DMS53 treated with DMSO at 0.1 percent for 48 hours (cell line): ENCODE results near the gene PRG3.
"Not testable (repeated sequence)": the region's sequence is repeated elsewhere in the genome, so short reads cannot be mapped to it uniquely, and the experiment has no call there.

Experiments used
- DNase-seq: peaks from one replicate; lab custom pipeline; 2025; ENCODE audit not compliant: unreplicated experiment; lab: John Stamatoyannopoulos, UW

Gene PRG3

GRCh38 chr11:57409321-57410100, 28.6 kb upstream of the PRG3 start:
- DNase-seq: no peak

GRCh38 chr11:57408771-57409170, 27.8 kb upstream of the PRG3 start:
- DNase-seq: no peak

GRCh38 chr11:57407941-57408475, 27.1 kb upstream of the PRG3 start:
- no peak for DNase-seq

- no peak for DNase-seq
Measured at GRCh38 chr11:57407010-57407920, 26.3 kb upstream of the PRG3 start.

- no peak for DNase-seq
Measured at GRCh38 chr11:57406337-57406904, 25.5 kb upstream of the PRG3 start.

- DNase-seq: no peak
Measured at GRCh38 chr11:57405271-57405860, 24.4 kb upstream of the PRG3 start.

GRCh38 chr11:57403802-57404147, 22.8 kb upstream of the PRG3 start:
- DNase-seq: no peak

- DNase-seq: not testable (repeated sequence)
Measured at GRCh38 chr11:57403003-57403801, 22.3 kb upstream of the PRG3 start.

GRCh38 chr11:57402188-57403002, 21.4 kb upstream of the PRG3 start:
- DNase-seq: no peak

GRCh38 chr11:57399972-57400578, 19.1 kb upstream of the PRG3 start:
- DNase-seq: no peak

GRCh38 chr11:57399221-57399620, 18.3 kb upstream of the PRG3 start:
- no peak for DNase-seq

GRCh38 chr11:57397394-57397990, 16.5 kb upstream of the PRG3 start:
- no peak for DNase-seq

GRCh38 chr11:57396744-57397143, 15.8 kb upstream of the PRG3 start:
- no peak for DNase-seq

- no peak for DNase-seq
Measured at GRCh38 chr11:57395905-57396623, 15.1 kb upstream of the PRG3 start.

GRCh38 chr11:57394203-57394965, 13.4 kb upstream of the PRG3 start:
- DNase-seq: no peak

- no peak for DNase-seq
Measured at GRCh38 chr11:57392763-57393105, 11.8 kb upstream of the PRG3 start.

GRCh38 chr11:57392066-57392762, 11.3 kb upstream of the PRG3 start:
- DNase-seq: no peak
